Peyer's patch (tissue), 4 donors: ENCODE results near the gene ADAMTS7.
"Not testable (repeated sequence)": the region's sequence is repeated elsewhere in the genome, so short reads cannot be mapped to it uniquely, and the experiment has no call there.

Experiments used
- CTCF ChIP-seq, 6 experiments: fragments of 450-650 bp in 4 of 6; fragments of 200-600 bp in 2 of 6; sonication (generic) in 1 of 6; IDR thresholded peaks; one replicate each; pipeline ENCODE4 v1.5.1; 2017 to 2019; ENCODE audit warnings: antibody characterized with exemption in 6 of 6, mild to moderate bottlenecking in 3 of 6, moderate library complexity in 1 of 6
- POLR2A ChIP-seq, 2 donors: fragments of 450-650 bp; IDR thresholded peaks; one replicate each; pipeline ENCODE4 v1.5.1; 2017; ENCODE audit warnings: antibody characterized with exemption in 2 of 2, mild to moderate bottlenecking in 2 of 2, moderate library complexity in 2 of 2

GRCh38 chr15:78779176-78779785 lies 32.0 kb downstream of the ADAMTS7 start:
- TF ChIP-seq POLR2A, CTCF (IDR thresholded peaks at IDR 0.05): not testable (repeated sequence)
